Ectodermal cell (in vitro differentiated cells): ENCODE measurements around the gene CACNB4.

Experiments
- H3K27ac ChIP-seq: 2 replicates; pipeline ENCODE4 v1.7.0; 2013; ENCODE audit warnings: mild to moderate bottlenecking, low read depth, low read length; ENCODE audit not compliant: insufficient read depth, poor library complexity, severe bottlenecking
- H3K27me3 ChIP-seq: 2 replicates; pipeline ENCODE4 v1.7.0; 2013; ENCODE audit warnings: mild to moderate bottlenecking, low read length; ENCODE audit not compliant: insufficient read depth, control insufficient read depth, poor library complexity, severe bottlenecking
- H3K36me3 ChIP-seq: one replicate; pipeline ENCODE4 v1.7.0; 2013; ENCODE audit warnings: low read length; ENCODE audit not compliant: control insufficient read depth, insufficient read depth
- H3K4me1 ChIP-seq: one replicate; pipeline ENCODE4 v1.7.0; 2013; ENCODE audit warnings: low read length; ENCODE audit not compliant: control insufficient read depth, insufficient read depth
- H3K4me3 ChIP-seq: 2 replicates; pipeline ENCODE4 v1.7.0; 2013; ENCODE audit warnings: low read depth, low read length, control low read depth; ENCODE audit not compliant: insufficient read depth
- H3K9me3 ChIP-seq: 2 replicates; pipeline ENCODE4 v1.7.0; 2013; ENCODE audit warnings: mild to moderate bottlenecking, low read length, moderate library complexity; ENCODE audit not compliant: control insufficient read depth
- WGBS, 2 experiments: methylation state at CpG; one replicate each; pipeline ENCODE4 v1.1.7; 2013; ENCODE audit warnings: missing lambda C conversion rate in 2 of 2; 5-methylcytosine and 5-hydroxymethylcytosine counted together

The CACNB4 gene

GRCh38 chr2:151914989-151915628, 183.7 kb downstream of the CACNB4 start:
- WGBS, 2 experiments = 86 to 92% methylated on average over 12 of the region's 12 CpGs
- no peaks in the 10 kb centered on the region for H3K36me3 ChIP-seq
- no peaks in the 10 kb centered on the region for H3K27me3 ChIP-seq
- H3K4me3 ChIP-seq = no peak overlapping the region
- no peak overlapping the region for H3K27ac ChIP-seq
- no peaks in the 10 kb centered on the region for H3K4me1 ChIP-seq
- H3K9me3 ChIP-seq = no peaks in the 10 kb centered on the region

- Histone ChIP-seq H3K27ac (peak overlapping the region; percentile 66), H3K9me3 (no peaks in the 10 kb centered on the region), H3K4me3 (no peak overlapping the region), H3K4me1 (no peaks in the 10 kb centered on the region), H3K27me3 (no peaks in the 10 kb centered on the region), H3K36me3 (no peaks in the 10 kb centered on the region)
- 91 to 92% methylated on average over 2 of the region's 2 CpGs for WGBS, 2 experiments
Measured at GRCh38 chr2:151908204-151908882, 190.5 kb downstream of the CACNB4 start.

GRCh38 chr2:151907286-151908203, 191.3 kb downstream of the CACNB4 start:
- Histone ChIP-seq H3K36me3 (no peaks in the 10 kb centered on the region), H3K27ac (peak overlapping the region; percentile 66), H3K9me3 (no peaks in the 10 kb centered on the region), H3K4me3 (no peak overlapping the region), H3K4me1 (no peaks in the 10 kb centered on the region), H3K27me3 (no peaks in the 10 kb centered on the region)
- WGBS, 2 experiments = 27 to 47% methylated on average over 5 to 6 of the region's 6 CpGs

DNA sequence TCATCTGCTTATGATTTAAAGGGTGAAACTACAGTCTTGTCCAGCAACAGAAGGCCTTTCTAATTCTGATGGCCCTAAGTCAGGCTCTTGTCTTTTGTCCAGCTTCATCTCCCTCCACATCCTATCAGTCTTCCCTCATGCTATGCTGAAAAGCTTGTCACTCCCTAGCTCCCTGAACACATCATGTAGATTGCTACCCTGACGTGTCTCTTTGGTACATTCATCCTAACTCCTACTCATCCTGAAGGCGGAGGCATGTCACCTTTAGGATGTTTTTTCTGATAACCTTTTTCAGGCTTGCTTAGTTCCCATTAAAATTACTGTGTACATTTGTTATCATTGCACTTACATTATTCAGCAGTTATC, 192.2 kb downstream of the CACNB4 start:
- H3K27me3 ChIP-seq = no peaks in the 10 kb centered on the region

DNA sequence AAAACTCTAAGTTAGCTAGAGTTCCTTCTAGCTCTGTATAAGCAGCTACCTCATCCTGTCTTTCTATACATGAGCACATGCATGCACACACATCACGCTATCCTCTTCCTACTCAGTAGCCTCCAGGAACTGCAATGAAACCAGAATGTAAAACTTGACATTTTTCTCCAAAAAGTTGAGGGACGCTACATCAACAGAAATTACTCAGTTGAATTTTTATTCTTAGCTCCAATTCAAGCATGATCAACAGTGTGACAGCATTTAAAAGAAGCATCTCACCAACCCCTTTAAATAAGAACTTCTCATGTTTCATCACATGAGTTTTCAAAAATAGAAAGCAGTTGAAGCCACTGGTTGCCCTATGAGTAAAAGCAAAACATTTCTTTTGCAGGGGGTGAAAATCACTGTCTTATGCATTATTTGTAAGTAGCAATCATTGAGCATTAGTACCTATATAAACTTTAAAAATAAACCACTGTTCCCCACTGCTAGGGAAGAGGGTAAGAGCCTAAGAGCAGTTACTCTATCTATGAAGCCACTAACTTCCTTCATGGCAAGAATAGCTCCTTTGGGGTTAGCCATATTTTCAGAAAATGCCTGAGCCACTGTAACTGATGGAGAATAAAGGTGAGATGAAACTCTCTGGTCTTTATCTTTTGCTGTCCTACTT, 192.7 kb downstream of the CACNB4 start:
- H3K27ac ChIP-seq = no peak overlapping the region
- no peaks in the 10 kb centered on the region for H3K9me3 ChIP-seq
- no peaks in the 10 kb centered on the region for H3K4me1 ChIP-seq
- H3K27me3 ChIP-seq = no peaks in the 10 kb centered on the region
- no peaks in the 10 kb centered on the region for H3K36me3 ChIP-seq
- WGBS, 2 experiments = 89 to 90% methylated on average over 2 of the region's 2 CpGs
- H3K4me3 ChIP-seq = no peak overlapping the region

More for the DNA sequence above, 192.2 kb downstream of the CACNB4 start:
- no peaks in the 10 kb centered on the region for H3K36me3 ChIP-seq
- H3K9me3 ChIP-seq = no peaks in the 10 kb centered on the region
- H3K27ac ChIP-seq = no peak overlapping the region
- no peaks in the 10 kb centered on the region for H3K4me1 ChIP-seq
- H3K4me3 ChIP-seq = no peak overlapping the region
- WGBS, 2 experiments = 87 to 95% methylated on average over 2 of the region's 2 CpGs

DNA sequence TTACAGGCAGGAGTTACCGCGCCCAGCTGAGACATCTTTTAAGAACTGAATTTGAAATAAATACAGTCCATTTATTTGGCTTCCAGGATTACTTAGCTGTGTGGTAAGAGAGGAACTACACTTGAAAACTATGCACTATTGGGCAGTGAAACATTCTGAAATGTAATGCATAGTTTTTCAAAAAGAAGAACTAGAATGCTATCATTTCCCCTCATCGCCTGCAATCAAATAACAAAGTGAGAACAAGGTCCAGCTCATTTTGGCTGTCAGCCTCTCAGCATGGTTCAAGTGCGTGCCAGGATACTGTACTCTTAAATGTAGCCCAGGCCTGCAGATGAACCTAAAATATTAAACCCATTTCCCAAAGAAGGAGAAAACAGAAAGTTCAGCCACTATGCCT, 194.0 kb downstream of the CACNB4 start:
- no peaks in the 10 kb centered on the region for H3K4me1 ChIP-seq
- H3K4me3 ChIP-seq = no peak overlapping the region
- no peak overlapping the region for H3K27ac ChIP-seq
- H3K9me3 ChIP-seq = no peaks in the 10 kb centered on the region
- WGBS, 2 experiments = 90 to 91% methylated on average over 4 of the region's 4 CpGs
- no peaks in the 10 kb centered on the region for H3K36me3 ChIP-seq
- no peaks in the 10 kb centered on the region for H3K27me3 ChIP-seq

- Histone ChIP-seq H3K4me1 (no peaks in the 10 kb centered on the region), H3K27ac (no peak overlapping the region), H3K9me3 (no peaks in the 10 kb centered on the region), H3K36me3 (no peaks in the 10 kb centered on the region), H3K4me3 (no peak overlapping the region), H3K27me3 (no peaks in the 10 kb centered on the region)
- 89 to 90% methylated on average over 3 to 4 of the region's 4 CpGs for WGBS, 2 experiments
Measured at GRCh38 chr2:151904021-151904420, 194.8 kb downstream of the CACNB4 start.

DNA sequence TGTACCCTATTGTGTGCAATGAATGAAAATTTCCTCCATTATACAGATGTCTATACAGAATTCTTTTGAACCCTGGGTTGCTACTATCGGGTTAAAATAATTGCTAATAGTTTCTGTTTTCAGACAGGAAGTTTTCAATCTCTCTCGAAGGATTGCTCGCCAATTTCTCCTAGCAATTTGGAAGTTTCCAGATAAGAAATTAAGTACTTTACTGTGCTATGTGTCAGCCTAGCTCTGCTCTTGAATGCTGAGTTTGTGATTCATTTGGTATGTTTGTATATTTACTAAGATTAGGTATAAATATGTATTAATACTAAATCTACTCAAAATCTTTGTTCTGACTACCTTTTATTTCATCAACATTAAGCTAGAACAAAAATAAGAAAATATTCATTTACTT, 196.0 kb downstream of the CACNB4 start:
- no peaks in the 10 kb centered on the region for H3K36me3 ChIP-seq
- H3K27ac ChIP-seq = no peak overlapping the region
- H3K9me3 ChIP-seq = no peaks in the 10 kb centered on the region
- WGBS, 2 experiments = 90 to 100% methylated on average over 3 of the region's 3 CpGs
- no peak overlapping the region for H3K4me3 ChIP-seq
- H3K4me1 ChIP-seq = no peaks in the 10 kb centered on the region
- no peaks in the 10 kb centered on the region for H3K27me3 ChIP-seq

- no peak overlapping the region for H3K27ac ChIP-seq
- H3K27me3 ChIP-seq = no peaks in the 10 kb centered on the region
- H3K36me3 ChIP-seq = no peaks in the 10 kb centered on the region
- no peaks in the 10 kb centered on the region for H3K4me1 ChIP-seq
- H3K4me3 ChIP-seq = no peak overlapping the region
- H3K9me3 ChIP-seq = no peaks in the 10 kb centered on the region
- 89 to 91% methylated on average over 6 of the region's 6 CpGs for WGBS, 2 experiments
Measured at GRCh38 chr2:151900331-151900730, 198.5 kb downstream of the CACNB4 start.

DNA sequence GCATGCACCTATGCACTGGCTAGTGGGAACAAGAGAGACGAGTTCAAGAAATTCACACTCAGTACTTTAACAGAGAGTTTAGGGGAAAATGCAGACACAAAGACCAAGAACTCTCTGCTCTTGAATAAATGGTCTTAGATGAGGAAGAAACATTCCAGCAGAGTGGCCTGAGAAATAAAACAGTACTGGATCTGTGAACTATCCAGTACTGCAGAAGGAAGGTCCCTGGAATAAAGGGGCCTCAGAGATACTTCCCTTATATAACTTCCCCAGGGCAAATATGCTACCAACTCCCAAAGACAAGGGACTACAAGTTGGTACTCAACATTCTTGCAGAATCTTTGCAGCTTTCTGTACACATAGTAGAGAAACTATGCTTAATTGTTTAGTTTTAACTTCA, 199.7 kb downstream of the CACNB4 start:
- Histone ChIP-seq H3K36me3 (no peaks in the 10 kb centered on the region), H3K27me3 (no peaks in the 10 kb centered on the region), H3K27ac (no peak overlapping the region), H3K4me1 (no peaks in the 10 kb centered on the region), H3K4me3 (no peak overlapping the region), H3K9me3 (no peaks in the 10 kb centered on the region)
- WGBS, 2 experiments = 81 to 92% methylated on average over 1 of the region's 1 CpG
